ENCODE results near the gene RAB7B. TPM values are rescaled to one million over a fixed set of nuclear protein-coding genes. Genes with fewer than 3 reads are reported as not detected.

Gene RAB7B
- polyA plus RNA-seq, 1 donor = 5.4 TPM

DNA sequence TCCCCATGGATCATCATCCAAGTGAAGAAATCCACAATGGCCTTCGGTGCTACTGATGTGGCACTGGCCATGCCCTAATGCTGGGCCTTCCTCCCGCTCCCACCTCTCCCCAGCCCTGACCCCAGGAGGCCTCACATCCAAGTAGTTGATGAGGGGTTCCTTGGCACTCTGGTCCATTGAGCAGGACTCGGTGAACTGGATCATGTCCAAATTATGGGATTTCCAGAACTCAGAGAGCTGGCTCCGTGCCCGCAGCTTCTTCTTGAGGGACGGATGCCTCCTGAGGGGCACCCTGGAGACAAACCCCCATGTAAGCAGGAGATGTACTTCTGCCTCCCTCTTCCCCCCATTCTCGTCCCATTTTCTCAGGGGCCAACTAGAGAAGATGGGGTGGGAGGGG is 19.6 kb upstream of the RAB7B start:
- H3K4me3 ChIP-seq (ENCODE audit: low read length) = no peak overlapping the region

GRCh38 chr1:206021626-206022365 is 18.6 kb upstream of the RAB7B start:
- no CpG with 5 or more reads among the region's 4 CpGs for WGBS (ENCODE audit: insufficient coverage, low lambda C conversion rate)
- H3K4me3 ChIP-seq (ENCODE audit: low read length) = no peak overlapping the region
- H3K36me3 ChIP-seq (ENCODE audit: control insufficient read depth, insufficient read depth, low read length) = no peaks in the 10 kb centered on the region
- no peaks in the 10 kb centered on the region for H3K27me3 ChIP-seq (ENCODE audit: control insufficient read depth, insufficient read depth, low read length)
- no peak for DNase-seq
- no peak overlapping the region for H3K27ac ChIP-seq (ENCODE audit: low read length)
- H3K4me1 ChIP-seq (ENCODE audit: control insufficient read depth, insufficient read depth, low read length) = peaks cover 4% of the 10 kb centered on the region
- H3K9me3 ChIP-seq (ENCODE audit: control insufficient read depth, low read depth, low read length) = no peaks in the 10 kb centered on the region

More for the DNA sequence above, 19.6 kb upstream of the RAB7B start:
- DNase-seq = no peak
- Histone ChIP-seq H3K9me3 (ENCODE audit: control insufficient read depth, low read depth, low read length) (no peaks in the 10 kb centered on the region), H3K27me3 (ENCODE audit: control insufficient read depth, insufficient read depth, low read length) (no peaks in the 10 kb centered on the region), H3K27ac (ENCODE audit: low read length) (no peak overlapping the region), H3K4me1 (ENCODE audit: control insufficient read depth, insufficient read depth, low read length) (peaks cover 4% of the 10 kb centered on the region), H3K36me3 (ENCODE audit: control insufficient read depth, insufficient read depth, low read length) (no peaks in the 10 kb centered on the region)
- WGBS (ENCODE audit: insufficient coverage, low lambda C conversion rate) = 100% methylated on average over 1 of the region's 7 CpGs

DNA sequence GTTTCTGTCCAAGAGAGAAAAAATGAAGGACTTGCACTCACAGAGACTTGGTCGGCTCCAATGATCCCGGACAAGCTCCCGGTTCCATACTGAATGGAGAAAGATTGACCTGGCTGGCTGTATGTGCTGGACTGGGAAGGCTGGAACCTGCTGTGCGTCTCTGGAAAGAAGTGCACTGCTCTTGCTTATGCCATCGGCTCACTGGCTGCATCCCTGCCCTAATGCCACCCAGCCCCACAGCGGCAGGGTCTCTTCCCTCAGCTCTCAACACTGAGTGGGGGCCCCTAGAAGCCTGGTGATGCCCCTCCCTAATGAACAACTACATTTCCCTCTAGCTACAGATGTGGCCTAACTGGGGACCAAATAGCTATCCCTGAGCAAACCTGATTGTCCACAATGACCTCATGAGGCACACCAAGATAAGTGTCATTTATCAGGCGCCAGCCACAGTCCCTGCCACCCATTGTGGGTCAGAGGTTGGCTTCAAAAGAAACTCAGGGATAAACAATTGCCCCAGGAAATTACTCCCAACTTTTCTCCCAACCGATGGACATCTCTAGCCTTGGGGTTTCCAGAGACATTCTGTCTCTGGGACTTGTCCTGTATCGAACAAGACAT is 17.9 kb upstream of the RAB7B start:
- H3K27ac ChIP-seq (ENCODE audit: low read length) = no peak overlapping the region

DNA sequence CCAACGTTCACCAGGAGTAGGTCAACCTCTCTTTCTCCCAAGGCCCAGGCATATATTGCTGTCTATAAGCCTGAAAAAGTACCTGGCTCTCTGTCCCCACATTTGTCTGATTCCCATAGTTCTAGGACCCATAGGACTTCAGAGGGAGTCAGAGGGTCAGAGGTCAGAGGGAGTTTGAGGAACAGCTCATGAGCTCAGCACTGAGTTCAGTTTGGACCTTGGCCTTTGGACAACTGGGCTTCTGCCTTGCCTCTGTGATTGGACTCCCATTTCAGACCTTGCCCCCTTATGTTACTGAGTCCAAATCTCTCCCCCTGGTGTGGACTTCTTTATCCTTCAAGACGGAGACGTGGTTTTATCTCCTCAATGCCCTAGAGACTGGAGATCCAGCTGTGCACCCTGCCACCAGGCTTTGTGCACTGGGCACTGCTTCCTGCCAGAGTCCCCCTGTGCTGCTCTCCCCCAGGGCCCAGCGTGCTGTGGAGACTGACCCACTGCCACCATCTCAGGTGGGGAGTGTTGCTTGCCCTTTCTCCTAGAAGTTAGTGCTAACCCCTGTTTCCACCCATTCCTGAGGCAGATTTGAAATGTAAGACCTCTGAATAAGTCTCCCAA is 17.3 kb upstream of the RAB7B start:
- Histone ChIP-seq H3K9me3 (ENCODE audit: control insufficient read depth, low read depth, low read length) (no peaks in the 10 kb centered on the region), H3K36me3 (ENCODE audit: control insufficient read depth, insufficient read depth, low read length) (no peaks in the 10 kb centered on the region), H3K27ac (ENCODE audit: low read length) (no peak overlapping the region), H3K27me3 (ENCODE audit: control insufficient read depth, insufficient read depth, low read length) (no peaks in the 10 kb centered on the region), H3K4me1 (ENCODE audit: control insufficient read depth, insufficient read depth, low read length) (peaks cover 4% of the 10 kb centered on the region), H3K4me3 (ENCODE audit: low read length) (no peak overlapping the region)
- peak in 1 of 2 donors; percentile 52 for DNase-seq
- WGBS (ENCODE audit: insufficient coverage, low lambda C conversion rate) = no CpG with 5 or more reads among the region's 4 CpGs

More for the DNA sequence above, 17.9 kb upstream of the RAB7B start:
- H3K4me3 ChIP-seq (ENCODE audit: low read length) = no peak overlapping the region
- H3K4me1 ChIP-seq (ENCODE audit: control insufficient read depth, insufficient read depth, low read length) = peaks cover 4% of the 10 kb centered on the region
- no peaks in the 10 kb centered on the region for H3K36me3 ChIP-seq (ENCODE audit: control insufficient read depth, insufficient read depth, low read length)
- no peaks in the 10 kb centered on the region for H3K27me3 ChIP-seq (ENCODE audit: control insufficient read depth, insufficient read depth, low read length)
- WGBS (ENCODE audit: insufficient coverage, low lambda C conversion rate) = no CpG with 5 or more reads among the region's 9 CpGs
- no peaks in the 10 kb centered on the region for H3K9me3 ChIP-seq (ENCODE audit: control insufficient read depth, low read depth, low read length)
- peak in 1 of 2 donors; percentile 48 for DNase-seq

- no peak for DNase-seq
- H3K4me1 ChIP-seq (ENCODE audit: control insufficient read depth, insufficient read depth, low read length) = peaks cover 4% of the 10 kb centered on the region
- no peaks in the 10 kb centered on the region for H3K36me3 ChIP-seq (ENCODE audit: control insufficient read depth, insufficient read depth, low read length)
- H3K4me3 ChIP-seq (ENCODE audit: low read length) = no peak overlapping the region
- H3K9me3 ChIP-seq (ENCODE audit: control insufficient read depth, low read depth, low read length) = no peaks in the 10 kb centered on the region
- no peaks in the 10 kb centered on the region for H3K27me3 ChIP-seq (ENCODE audit: control insufficient read depth, insufficient read depth, low read length)
- no peak overlapping the region for H3K27ac ChIP-seq (ENCODE audit: low read length)
- WGBS (ENCODE audit: insufficient coverage, low lambda C conversion rate) = no CpG with 5 or more reads among the region's 1 CpG
These were observed 11.9 kb upstream of the RAB7B start for GRCh38 chr1:206015071-206015470.

- Histone ChIP-seq H3K27ac (ENCODE audit: low read length) (no peak overlapping the region), H3K4me1 (ENCODE audit: control insufficient read depth, insufficient read depth, low read length) (peaks cover 4% of the 10 kb centered on the region)
These were observed 11.4 kb upstream of the RAB7B start for GRCh38 chr1:206014601-206015000.

GRCh38 chr1:206013026-206013795 is 10.0 kb upstream of the RAB7B start:
- Histone ChIP-seq H3K27ac (ENCODE audit: low read length) (no peak overlapping the region), H3K9me3 (ENCODE audit: control insufficient read depth, low read depth, low read length) (no peaks in the 10 kb centered on the region), H3K4me3 (ENCODE audit: low read length) (no peak overlapping the region), H3K27me3 (ENCODE audit: control insufficient read depth, insufficient read depth, low read length) (no peaks in the 10 kb centered on the region), H3K4me1 (ENCODE audit: control insufficient read depth, insufficient read depth, low read length) (peaks cover 4% of the 10 kb centered on the region), H3K36me3 (ENCODE audit: control insufficient read depth, insufficient read depth, low read length) (no peaks in the 10 kb centered on the region)
- no peak for DNase-seq
- 100% methylated on average over 1 of the region's 6 CpGs for WGBS (ENCODE audit: insufficient coverage, low lambda C conversion rate)

More at GRCh38 chr1:206014601-206015000, 11.4 kb upstream of the RAB7B start:
- Histone ChIP-seq H3K4me3 (ENCODE audit: low read length) (no peak overlapping the region), H3K27me3 (ENCODE audit: control insufficient read depth, insufficient read depth, low read length) (no peaks in the 10 kb centered on the region), H3K9me3 (ENCODE audit: control insufficient read depth, low read depth, low read length) (no peaks in the 10 kb centered on the region), H3K36me3 (ENCODE audit: control insufficient read depth, insufficient read depth, low read length) (no peaks in the 10 kb centered on the region)
- no peak for DNase-seq
- WGBS (ENCODE audit: insufficient coverage, low lambda C conversion rate) = no CpG with 5 or more reads among the region's 5 CpGs

DNA sequence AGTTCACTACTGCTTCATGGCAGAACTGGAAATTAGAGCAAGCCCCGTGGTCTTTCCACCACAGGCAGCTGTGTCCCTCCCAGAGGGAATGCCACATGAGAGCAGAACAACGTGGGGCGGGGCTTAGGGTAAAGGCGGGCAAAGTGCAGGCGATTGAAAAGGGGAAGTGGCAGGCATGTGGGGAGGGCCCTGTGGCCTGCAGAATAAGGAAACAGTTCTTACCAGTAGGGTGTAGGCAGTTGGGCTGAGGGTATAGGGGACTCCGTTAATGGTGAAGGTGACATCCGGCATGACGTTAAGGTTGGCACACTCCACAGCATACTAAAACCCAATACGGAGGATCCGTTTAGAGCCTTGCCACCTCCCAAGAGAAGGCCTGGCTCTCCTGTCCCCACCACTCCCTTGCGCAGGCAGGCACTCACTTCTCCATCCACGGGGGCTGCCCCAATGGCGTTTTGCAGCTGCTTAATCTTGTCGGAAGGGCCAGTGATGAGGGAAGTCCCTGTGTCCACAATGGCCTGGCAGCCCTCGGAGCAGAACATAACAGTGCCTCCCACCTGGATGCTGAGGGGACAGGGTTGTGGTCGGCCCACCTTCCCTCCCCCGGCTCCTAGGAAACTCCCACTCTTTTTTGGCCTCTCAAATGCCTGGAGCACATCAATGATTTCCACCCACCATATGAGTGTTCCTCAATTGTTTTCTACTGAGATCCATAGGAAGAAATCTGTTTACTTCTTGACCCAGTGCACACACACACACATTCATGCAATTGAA is 9.1 kb upstream of the RAB7B start:
- H3K27me3 ChIP-seq (ENCODE audit: control insufficient read depth, insufficient read depth, low read length) = no peaks in the 10 kb centered on the region
- no peak overlapping the region for H3K27ac ChIP-seq (ENCODE audit: low read length)
- peak; percentile 82 to 92 for DNase-seq
- no peaks in the 10 kb centered on the region for H3K36me3 ChIP-seq (ENCODE audit: control insufficient read depth, insufficient read depth, low read length)
- no peak overlapping the region for H3K4me3 ChIP-seq (ENCODE audit: low read length)
- H3K4me1 ChIP-seq (ENCODE audit: control insufficient read depth, insufficient read depth, low read length) = peaks cover 4% of the 10 kb centered on the region
- no peaks in the 10 kb centered on the region for H3K9me3 ChIP-seq (ENCODE audit: control insufficient read depth, low read depth, low read length)
- no CpG with 5 or more reads among the region's 17 CpGs for WGBS (ENCODE audit: insufficient coverage, low lambda C conversion rate)

GRCh38 chr1:206011057-206011456 is 7.9 kb upstream of the RAB7B start:
- WGBS (ENCODE audit: insufficient coverage, low lambda C conversion rate) = no CpG with 5 or more reads among the region's 8 CpGs
- Histone ChIP-seq H3K27me3 (ENCODE audit: control insufficient read depth, insufficient read depth, low read length) (no peaks in the 10 kb centered on the region), H3K36me3 (ENCODE audit: control insufficient read depth, insufficient read depth, low read length) (no peaks in the 10 kb centered on the region), H3K4me1 (ENCODE audit: control insufficient read depth, insufficient read depth, low read length) (peaks cover 4% of the 10 kb centered on the region), H3K27ac (ENCODE audit: low read length) (no peak overlapping the region), H3K4me3 (ENCODE audit: low read length) (no peak overlapping the region), H3K9me3 (ENCODE audit: control insufficient read depth, low read depth, low read length) (no peaks in the 10 kb centered on the region)
- DNase-seq = no peak

Measured in large intestine (tissue), 3 donors.